Measurements from ENCODE around the gene PLXNA2. TPM values are rescaled to one million over a fixed set of nuclear protein-coding genes. Genes with fewer than 3 reads are reported as not detected.

PLXNA2 gene
- total and polyA plus RNA-seq, 2 of the 13 experiments (the other 11 are each of a cell fraction or from before 2014, with no cell fraction given): 1.1 to 2.1 TPM

DNA sequence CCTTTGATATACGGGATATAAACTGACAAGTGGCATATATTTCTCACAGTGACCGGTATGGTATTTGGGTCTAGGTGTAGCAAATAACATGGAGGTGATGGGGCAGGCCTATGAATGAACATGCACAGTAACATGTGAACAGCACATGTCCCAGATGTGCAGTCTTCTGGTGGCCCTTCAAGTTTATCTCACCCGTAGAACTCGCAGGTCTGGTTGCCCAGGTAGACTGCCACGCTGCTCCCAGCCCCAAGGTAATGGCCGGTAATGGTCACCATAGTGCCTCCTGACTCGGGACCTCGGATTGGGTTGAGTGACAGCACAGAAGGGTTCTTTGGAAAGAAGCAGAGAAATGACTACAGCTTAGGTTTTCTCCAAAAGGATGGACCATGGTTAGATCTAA lies 192.0 kb downstream of the PLXNA2 start (continued):
- TF ChIP-seq ZXDC (CRISPR knock-in tag; IDR thresholded peaks at IDR 0.05) (no peak), STAT5B (CRISPR knock-in tag; IDR thresholded peaks at IDR 0.05) (no peak), ZNF766 (CRISPR knock-in tag; IDR thresholded peaks at IDR 0.05; ENCODE audit: borderline replicate concordance) (no peak), ZNF782 (CRISPR knock-in tag; IDR thresholded peaks at IDR 0.05; ENCODE audit: borderline replicate concordance) (no peak), ZZZ3 (CRISPR knock-in tag; IDR thresholded peaks at IDR 0.05; ENCODE audit: borderline replicate concordance) (no peak)
- TF ChIP-seq, protein P1, sequence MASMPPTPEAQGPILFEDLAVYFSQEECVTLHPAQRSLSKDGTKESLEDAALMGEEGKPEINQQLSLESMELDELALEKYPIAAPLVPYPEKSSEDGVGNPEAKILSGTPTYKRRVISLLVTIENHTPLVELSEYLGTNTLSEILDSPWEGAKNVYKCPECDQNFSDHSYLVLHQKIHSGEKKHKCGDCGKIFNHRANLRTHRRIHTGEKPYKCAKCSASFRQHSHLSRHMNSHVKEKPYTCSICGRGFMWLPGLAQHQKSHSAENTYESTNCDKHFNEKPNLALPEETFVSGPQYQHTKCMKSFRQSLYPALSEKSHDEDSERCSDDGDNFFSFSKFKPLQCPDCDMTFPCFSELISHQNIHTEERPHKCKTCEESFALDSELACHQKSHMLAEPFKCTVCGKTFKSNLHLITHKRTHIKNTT (CRISPR knock-in tag; IDR thresholded peaks at IDR 0.05): no peak
- TF ChIP-seq, protein P2, sequence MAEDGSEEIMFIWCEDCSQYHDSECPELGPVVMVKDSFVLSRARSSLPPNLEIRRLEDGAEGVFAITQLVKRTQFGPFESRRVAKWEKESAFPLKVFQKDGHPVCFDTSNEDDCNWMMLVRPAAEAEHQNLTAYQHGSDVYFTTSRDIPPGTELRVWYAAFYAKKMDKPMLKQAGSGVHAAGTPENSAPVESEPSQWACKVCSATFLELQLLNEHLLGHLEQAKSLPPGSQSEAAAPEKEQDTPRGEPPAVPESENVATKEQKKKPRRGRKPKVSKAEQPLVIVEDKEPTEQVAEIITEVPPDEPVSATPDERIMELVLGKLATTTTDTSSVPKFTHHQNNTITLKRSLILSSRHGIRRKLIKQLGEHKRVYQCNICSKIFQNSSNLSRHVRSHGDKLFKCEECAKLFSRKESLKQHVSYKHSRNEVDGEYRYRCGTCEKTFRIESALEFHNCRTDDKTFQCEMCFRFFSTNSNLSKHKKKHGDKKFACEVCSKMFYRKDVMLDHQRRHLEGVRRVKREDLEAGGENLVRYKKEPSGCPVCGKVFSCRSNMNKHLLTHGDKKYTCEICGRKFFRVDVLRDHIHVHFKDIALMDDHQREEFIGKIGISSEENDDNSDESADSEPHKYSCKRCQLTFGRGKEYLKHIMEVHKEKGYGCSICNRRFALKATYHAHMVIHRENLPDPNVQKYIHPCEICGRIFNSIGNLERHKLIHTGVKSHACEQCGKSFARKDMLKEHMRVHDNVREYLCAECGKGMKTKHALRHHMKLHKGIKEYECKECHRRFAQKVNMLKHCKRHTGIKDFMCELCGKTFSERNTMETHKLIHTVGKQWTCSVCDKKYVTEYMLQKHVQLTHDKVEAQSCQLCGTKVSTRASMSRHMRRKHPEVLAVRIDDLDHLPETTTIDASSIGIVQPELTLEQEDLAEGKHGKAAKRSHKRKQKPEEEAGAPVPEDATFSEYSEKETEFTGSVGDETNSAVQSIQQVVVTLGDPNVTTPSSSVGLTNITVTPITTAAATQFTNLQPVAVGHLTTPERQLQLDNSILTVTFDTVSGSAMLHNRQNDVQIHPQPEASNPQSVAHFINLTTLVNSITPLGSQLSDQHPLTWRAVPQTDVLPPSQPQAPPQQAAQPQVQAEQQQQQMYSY (CRISPR knock-in tag; IDR thresholded peaks at IDR 0.05): no peak

Data from HepG2 (cell line).